ENCODE results near the gene UIMC1.
"Not testable (repeated sequence)": the region's sequence is repeated elsewhere in the genome, so short reads cannot be mapped to it uniquely, and the experiment has no call there.

The UIMC1 gene

GRCh38 chr5:176883700-176884570, 122.6 kb downstream of the UIMC1 start:
- DNase-seq (ENCODE audit: low read depth): no peak

- DNase-seq (ENCODE audit: low read depth): no peak
Observed at GRCh38 chr5:176882567-176882903, 124.0 kb downstream of the UIMC1 start.

GRCh38 chr5:176881816-176882566, 124.6 kb downstream of the UIMC1 start:
- no peak for DNase-seq (ENCODE audit: low read depth)

- no peak for DNase-seq (ENCODE audit: low read depth)
Observed at GRCh38 chr5:176881021-176881749, 125.4 kb downstream of the UIMC1 start.

GRCh38 chr5:176880366-176881020, 126.1 kb downstream of the UIMC1 start:
- no peak for DNase-seq (ENCODE audit: low read depth)

- no peak for DNase-seq (ENCODE audit: low read depth)
Observed at GRCh38 chr5:176879663-176880361, 126.8 kb downstream of the UIMC1 start.

- no peak for DNase-seq (ENCODE audit: low read depth)
Observed at GRCh38 chr5:176878906-176879662, 127.5 kb downstream of the UIMC1 start.

- DNase-seq (ENCODE audit: low read depth): no peak
Observed at GRCh38 chr5:176878463-176878862, 128.1 kb downstream of the UIMC1 start.

GRCh38 chr5:176877793-176878331, 128.7 kb downstream of the UIMC1 start:
- DNase-seq (ENCODE audit: low read depth): no peak

GRCh38 chr5:176876506-176877431, 129.8 kb downstream of the UIMC1 start:
- DNase-seq (ENCODE audit: low read depth): no peak

GRCh38 chr5:176875783-176876505, 130.6 kb downstream of the UIMC1 start:
- no peak for DNase-seq (ENCODE audit: low read depth)

GRCh38 chr5:176875014-176875550, 131.5 kb downstream of the UIMC1 start:
- no peak for DNase-seq (ENCODE audit: low read depth)

- no peak for DNase-seq (ENCODE audit: low read depth)
Observed at GRCh38 chr5:176874198-176874780, 132.3 kb downstream of the UIMC1 start.

- no peak for DNase-seq (ENCODE audit: low read depth)
Observed at GRCh38 chr5:176873541-176874172, 132.9 kb downstream of the UIMC1 start.

GRCh38 chr5:176873011-176873410, 133.6 kb downstream of the UIMC1 start:
- DNase-seq (ENCODE audit: low read depth): not testable (repeated sequence)

- DNase-seq (ENCODE audit: low read depth): not testable (repeated sequence)
Observed at GRCh38 chr5:176872586-176872985, 134.0 kb downstream of the UIMC1 start.

GRCh38 chr5:176870644-176871043, 135.9 kb downstream of the UIMC1 start:
- DNase-seq (ENCODE audit: low read depth): not testable (repeated sequence)
